Breast epithelium (tissue), 3 donors: ENCODE data around the gene GRIK4.

Experiments
- POLR2A ChIP-seq: fragments of 450-650 bp; IDR thresholded peaks from one replicate; pipeline ENCODE4 v1.6.1; 2016; ENCODE audit warnings: antibody characterized with exemption, mild to moderate bottlenecking, moderate library complexity
- TF ChIP-seq, protein P1 (sequence below), 3 donors: fragments of 450-650 bp; IDR thresholded peaks; one replicate each; pipeline ENCODE4 v1.5.1; 2016 to 2017; ENCODE audit warnings: antibody characterized with exemption in 3 of 3, mild to moderate bottlenecking in 3 of 3, moderate library complexity in 3 of 3

DNA sequence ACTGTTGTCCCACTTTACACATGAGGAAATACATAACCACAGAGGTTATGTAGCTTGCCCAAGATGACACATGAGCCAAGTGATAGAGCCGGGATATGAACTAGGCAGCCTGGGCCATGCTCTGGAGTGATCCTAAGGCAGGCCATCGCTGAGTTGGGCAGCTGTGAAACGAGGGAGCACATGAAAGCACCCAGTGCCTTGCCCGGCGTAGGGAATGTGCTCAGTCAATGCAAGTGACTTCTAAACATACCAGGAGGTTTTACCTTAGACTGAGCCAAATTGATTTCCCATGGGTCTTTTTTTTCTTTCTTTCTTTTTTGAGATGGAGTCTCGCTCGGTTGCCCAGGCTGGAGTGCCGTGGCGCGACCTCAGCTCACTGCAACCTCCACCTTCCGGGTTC is 10.5 kb downstream of the GRIK4 start:
- TF ChIP-seq, protein P1, sequence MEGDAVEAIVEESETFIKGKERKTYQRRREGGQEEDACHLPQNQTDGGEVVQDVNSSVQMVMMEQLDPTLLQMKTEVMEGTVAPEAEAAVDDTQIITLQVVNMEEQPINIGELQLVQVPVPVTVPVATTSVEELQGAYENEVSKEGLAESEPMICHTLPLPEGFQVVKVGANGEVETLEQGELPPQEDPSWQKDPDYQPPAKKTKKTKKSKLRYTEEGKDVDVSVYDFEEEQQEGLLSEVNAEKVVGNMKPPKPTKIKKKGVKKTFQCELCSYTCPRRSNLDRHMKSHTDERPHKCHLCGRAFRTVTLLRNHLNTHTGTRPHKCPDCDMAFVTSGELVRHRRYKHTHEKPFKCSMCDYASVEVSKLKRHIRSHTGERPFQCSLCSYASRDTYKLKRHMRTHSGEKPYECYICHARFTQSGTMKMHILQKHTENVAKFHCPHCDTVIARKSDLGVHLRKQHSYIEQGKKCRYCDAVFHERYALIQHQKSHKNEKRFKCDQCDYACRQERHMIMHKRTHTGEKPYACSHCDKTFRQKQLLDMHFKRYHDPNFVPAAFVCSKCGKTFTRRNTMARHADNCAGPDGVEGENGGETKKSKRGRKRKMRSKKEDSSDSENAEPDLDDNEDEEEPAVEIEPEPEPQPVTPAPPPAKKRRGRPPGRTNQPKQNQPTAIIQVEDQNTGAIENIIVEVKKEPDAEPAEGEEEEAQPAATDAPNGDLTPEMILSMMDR (IDR thresholded peaks at IDR 0.05), result no peak
- TF ChIP-seq POLR2A, result no peak
